Inflammatory macrophage (primary cell): ENCODE results near the gene EFEMP1.

Source experiments
- DNase-seq, 2 donors: peaks; one replicate each; pipeline ENCODE4 v3.0.0-alpha.2; 2020 to 2022
- total RNA-seq, 18 experiments: gene quantifications; one replicate each; lab custom pipeline; 2026; ENCODE audit warnings: mixed read lengths in 6 of 18, inconsistent platforms in 2 of 18; lab: John Stamatoyannopoulos, UW

The EFEMP1 gene
- total RNA-seq = 0 to 0.33 (median 0.04) reads per million in 18 experiments

GRCh38 chr2:55923091-55923981 is at the start of gene EFEMP1:
Gene EFEMP1, minus strand, starts transcription at chr2:55923782. Its CDS starts 1,342 bp downstream, at chr2:55922440.
- DNase-seq = no peak

GRCh38 chr2:55970500-55970899 is 46.9 kb upstream of the EFEMP1 start:
- no peak for DNase-seq

GRCh38 chr2:55968941-55969340 is 45.4 kb upstream of the EFEMP1 start:
- no peak for DNase-seq

- DNase-seq = no peak
These were observed 43.0 kb upstream of the EFEMP1 start for GRCh38 chr2:55966401-55967118.

- no peak for DNase-seq
These were observed 42.4 kb upstream of the EFEMP1 start for GRCh38 chr2:55965966-55966365.

- no peak for DNase-seq
These were observed 41.7 kb upstream of the EFEMP1 start for GRCh38 chr2:55965276-55965675.

GRCh38 chr2:55962915-55963314 is 39.3 kb upstream of the EFEMP1 start:
- no peak for DNase-seq

GRCh38 chr2:55961318-55961911 is 37.8 kb upstream of the EFEMP1 start:
- DNase-seq = peak; percentile 43 to 44

GRCh38 chr2:55958756-55959155 is 35.2 kb upstream of the EFEMP1 start:
- no peak for DNase-seq

GRCh38 chr2:55957142-55957541 is 33.6 kb upstream of the EFEMP1 start:
- DNase-seq = no peak

GRCh38 chr2:55954306-55955035 is 30.9 kb upstream of the EFEMP1 start:
- no peak for DNase-seq

GRCh38 chr2:55952415-55952814 is 28.8 kb upstream of the EFEMP1 start:
- no peak for DNase-seq

GRCh38 chr2:55951533-55951932 is 28.0 kb upstream of the EFEMP1 start:
- no peak for DNase-seq

GRCh38 chr2:55949613-55950012 is 26.0 kb upstream of the EFEMP1 start:
- DNase-seq = no peak

- no peak for DNase-seq
These were observed 25.6 kb upstream of the EFEMP1 start for GRCh38 chr2:55949211-55949610.

- DNase-seq = no peak
These were observed 24.8 kb upstream of the EFEMP1 start for GRCh38 chr2:55948176-55948923.

GRCh38 chr2:55947752-55948151 is 24.2 kb upstream of the EFEMP1 start:
- DNase-seq = no peak

GRCh38 chr2:55946793-55947192 is 23.2 kb upstream of the EFEMP1 start:
- no peak for DNase-seq

GRCh38 chr2:55943466-55943865 is 19.9 kb upstream of the EFEMP1 start:
- DNase-seq = no peak

- no peak for DNase-seq
These were observed 12.8 kb upstream of the EFEMP1 start for GRCh38 chr2:55936351-55936750.

GRCh38 chr2:55934337-55934736 is 10.8 kb upstream of the EFEMP1 start:
- no peak for DNase-seq

- no peak for DNase-seq
These were observed 9.3 kb upstream of the EFEMP1 start for GRCh38 chr2:55932843-55933242.
